Activated gamma-delta T cell (primary cell): ENCODE measurements around the gene NUMB.
"Not testable (repeated sequence)": the region's sequence is repeated elsewhere in the genome, so short reads cannot be mapped to it uniquely, and the experiment has no call there.

Experiments used
- DNase-seq: peaks from one replicate; lab custom pipeline; 2025; lab: John Stamatoyannopoulos, UW

The NUMB gene

GRCh38 chr14:73422515-73422914 is 35.8 kb downstream of the NUMB start:
- no peak for DNase-seq

- DNase-seq: no peak
Measured at GRCh38 chr14:73418227-73418626, 40.1 kb downstream of the NUMB start.

- not testable (repeated sequence) for DNase-seq
Measured at GRCh38 chr14:73406248-73406647, 52.1 kb downstream of the NUMB start.

GRCh38 chr14:73403181-73403752 is 55.1 kb downstream of the NUMB start:
- no peak for DNase-seq

- DNase-seq: no peak
Measured at GRCh38 chr14:73402579-73402978, 55.8 kb downstream of the NUMB start.

DNA sequence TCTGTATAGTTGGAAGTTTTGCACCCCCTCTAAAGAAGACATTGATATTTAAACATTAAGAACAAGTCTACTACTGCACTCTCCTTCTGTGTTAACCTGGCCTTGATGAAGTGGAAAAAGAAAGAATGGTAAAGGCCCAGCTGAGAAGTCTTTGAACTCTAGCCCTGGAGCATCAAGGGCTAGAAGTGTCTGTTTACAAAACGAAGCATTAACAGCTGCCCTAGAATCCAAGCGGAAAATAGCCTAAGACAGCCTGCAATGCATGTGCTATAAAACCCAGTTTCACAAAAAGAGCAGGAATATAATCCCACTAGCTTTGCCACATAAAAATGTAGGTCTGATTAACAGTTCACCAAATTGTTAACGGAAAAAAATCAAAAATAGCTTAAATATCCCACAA is 60.5 kb downstream of the NUMB start:
- no peak for DNase-seq

DNA sequence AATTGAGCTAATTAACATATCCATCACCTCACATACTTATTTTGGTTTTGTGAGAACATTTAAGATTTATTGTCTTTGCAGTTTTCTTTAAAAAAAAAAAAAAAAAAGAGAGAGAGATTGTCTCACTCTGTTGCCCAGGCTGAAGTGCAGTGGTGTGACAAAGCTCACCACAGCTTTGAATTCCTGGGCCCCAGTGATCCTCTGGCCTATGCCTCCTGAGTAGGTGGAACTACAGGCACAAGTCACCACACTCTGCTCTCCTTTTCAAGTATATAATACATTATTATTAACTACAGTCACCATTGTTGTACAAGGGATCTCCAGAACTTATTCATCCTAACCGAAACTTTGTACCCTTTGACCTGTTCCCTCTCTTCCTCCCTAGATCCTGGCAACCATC is 64.0 kb downstream of the NUMB start:
- DNase-seq: no peak

DNA sequence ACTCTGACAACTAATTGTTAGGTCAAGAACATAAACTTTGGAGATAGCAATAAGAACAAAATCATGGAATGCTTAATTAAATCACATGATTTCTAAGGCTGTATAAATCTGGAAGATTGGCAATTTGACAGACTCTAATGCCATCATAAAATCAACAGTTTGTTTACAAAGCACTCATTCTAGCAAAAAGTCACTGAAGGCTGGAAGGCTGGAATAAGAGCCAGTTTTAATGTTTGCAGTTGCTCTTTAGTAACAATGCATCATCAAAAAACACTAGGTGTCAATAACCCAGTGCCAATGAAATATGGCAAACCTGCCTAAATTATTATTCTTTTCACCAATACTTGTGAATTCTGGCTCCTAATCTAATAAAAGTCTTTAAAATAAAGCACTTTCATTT is 65.0 kb downstream of the NUMB start:
- DNase-seq: no peak

- no peak for DNase-seq
Measured at GRCh38 chr14:73392329-73393257, 65.8 kb downstream of the NUMB start.

DNA sequence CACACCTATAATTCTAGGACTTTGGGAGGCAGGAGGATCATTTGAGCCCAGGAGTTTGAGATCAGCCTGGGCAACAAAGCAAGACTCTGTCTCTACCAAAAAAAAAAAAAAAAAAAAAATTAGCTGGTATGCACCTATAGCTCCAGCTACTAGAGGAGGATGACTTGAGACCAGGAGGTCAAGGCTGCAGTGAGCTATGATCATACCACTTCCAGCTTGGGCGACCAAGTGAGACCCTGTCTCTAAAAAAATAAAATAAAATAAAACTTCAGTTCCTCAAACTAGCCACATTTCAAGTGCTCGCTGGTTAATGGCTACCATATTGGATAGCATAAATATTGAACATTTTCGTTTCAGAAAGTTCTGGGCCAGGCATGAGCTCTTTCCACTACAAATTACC is 70.5 kb downstream of the NUMB start:
- DNase-seq: not testable (repeated sequence)

- DNase-seq: no peak
Measured at GRCh38 chr14:73386342-73386741, 72.0 kb downstream of the NUMB start.

DNA sequence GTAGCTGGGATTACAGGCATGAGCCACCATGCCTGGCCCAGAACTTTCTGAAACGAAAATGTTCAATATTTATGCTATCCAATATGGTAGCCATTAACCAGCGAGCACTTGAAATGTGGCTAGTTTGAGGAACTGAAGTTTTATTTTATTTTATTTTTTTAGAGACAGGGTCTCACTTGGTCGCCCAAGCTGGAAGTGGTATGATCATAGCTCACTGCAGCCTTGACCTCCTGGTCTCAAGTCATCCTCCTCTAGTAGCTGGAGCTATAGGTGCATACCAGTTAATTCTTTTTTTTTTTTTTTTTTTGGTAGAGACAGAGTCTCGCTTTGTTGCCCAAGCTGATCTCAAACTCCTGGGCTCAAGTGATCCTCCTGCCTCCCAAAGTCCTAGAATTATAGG is 73.3 kb downstream of the NUMB start:
- DNase-seq: not testable (repeated sequence)

GRCh38 chr14:73383356-73383755 is 75.0 kb downstream of the NUMB start:
- no peak for DNase-seq

DNA sequence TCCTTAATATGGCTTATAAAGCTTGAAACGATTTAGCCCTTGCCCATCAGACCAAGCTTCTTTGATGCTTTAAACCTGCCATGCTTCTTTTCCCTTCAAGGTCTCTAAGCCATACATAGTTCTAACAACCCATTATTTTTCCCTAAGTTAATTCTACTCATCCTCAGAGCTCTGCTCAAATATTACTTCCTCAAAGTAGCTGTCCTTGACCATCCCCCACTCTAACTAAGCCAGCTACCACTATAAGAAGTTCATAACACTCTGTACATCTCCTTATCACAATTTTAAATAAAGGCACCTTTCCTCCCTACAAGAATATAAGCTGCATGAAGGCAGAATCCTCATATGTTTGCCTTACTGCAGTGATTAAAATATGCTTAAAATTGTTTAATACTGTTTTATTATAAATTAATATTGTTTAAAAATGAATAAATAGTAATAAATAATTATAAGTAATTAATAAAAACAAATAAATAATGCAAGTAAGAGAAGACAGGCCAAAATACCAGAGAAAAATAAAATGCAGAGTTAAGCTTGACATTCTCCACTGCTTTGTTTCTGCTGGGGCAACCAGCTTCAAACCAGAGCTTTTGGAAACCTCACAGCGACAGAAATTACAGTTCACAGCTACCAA is 76.8 kb downstream of the NUMB start:
- no peak for DNase-seq

DNA sequence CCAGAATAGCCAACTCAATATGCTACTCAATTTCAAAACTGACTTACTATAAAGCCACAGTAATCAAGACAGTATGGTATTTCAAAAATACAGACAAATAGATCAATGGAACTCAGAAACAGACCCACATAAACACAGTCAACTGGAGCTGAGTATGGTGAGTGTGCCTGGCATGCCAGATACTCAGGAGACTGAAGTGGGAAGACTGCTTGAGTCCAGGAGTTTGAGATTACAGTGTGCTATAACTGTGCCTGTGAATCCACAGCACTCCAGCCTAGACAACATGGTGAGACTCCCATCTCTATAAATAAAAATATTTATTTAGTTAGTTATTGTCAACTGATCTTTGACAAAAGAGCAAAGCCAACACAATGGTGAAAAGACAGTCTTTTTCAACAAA is 81.8 kb downstream of the NUMB start:
- no peak for DNase-seq

DNA sequence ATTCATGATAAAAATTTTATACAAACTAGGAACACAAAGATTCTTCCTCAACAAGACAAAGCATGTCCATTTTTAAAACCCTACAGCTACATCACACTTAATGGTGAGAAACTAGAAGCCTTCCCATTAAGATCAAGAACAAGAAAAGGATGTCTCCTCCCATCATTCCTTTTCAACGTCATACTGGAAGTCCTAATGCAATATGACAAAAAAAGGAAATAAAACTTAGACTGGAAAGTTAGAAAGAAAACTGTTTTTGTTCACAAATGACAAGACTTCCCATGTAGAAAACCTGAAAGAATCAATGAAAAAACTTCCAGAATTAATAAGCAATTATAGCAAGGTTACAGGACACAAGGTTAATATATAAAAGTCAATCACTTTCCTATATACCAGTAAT is 82.5 kb downstream of the NUMB start:
- no peak for DNase-seq

GRCh38 chr14:73374218-73374617 is 84.1 kb downstream of the NUMB start:
- DNase-seq: no peak

DNA sequence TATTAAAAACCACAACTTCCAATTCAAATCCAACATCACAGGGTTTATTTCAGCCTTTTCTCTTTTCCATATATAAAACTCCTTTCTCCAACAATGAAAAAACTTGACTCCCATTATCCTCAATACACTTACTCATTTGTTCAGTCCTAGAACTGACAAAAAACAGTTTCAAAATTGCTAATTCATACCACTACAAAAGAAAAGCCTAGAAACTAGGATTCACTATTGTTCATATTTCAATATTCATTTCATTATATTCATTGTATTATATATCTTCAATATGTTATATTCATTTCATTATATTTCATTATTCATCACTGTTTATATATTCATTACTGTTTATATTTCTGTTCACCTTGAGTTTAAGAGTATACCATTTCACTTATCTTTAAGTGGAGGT is 85.8 kb downstream of the NUMB start:
- DNase-seq: no peak

- no peak for DNase-seq
Measured at GRCh38 chr14:73370561-73370960, 87.8 kb downstream of the NUMB start.

DNA sequence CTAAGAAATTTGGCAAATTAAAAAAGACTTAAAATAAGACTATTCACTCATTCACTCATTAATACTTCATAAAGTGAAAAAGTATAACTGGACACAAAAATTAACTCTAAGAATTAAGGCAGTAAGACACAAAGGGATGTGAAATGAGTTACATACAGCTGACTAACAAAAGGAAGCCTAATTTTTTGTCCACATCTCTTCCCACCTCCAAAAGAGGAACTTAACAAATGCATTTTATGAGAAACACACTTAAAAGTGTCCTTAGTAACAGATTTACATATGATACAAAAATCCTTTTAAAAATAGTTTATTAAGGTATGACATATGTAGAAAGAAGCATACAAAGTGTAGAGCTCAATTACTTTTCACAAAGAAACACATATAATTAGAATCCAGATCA is 88.9 kb downstream of the NUMB start:
- no peak for DNase-seq

GRCh38 chr14:73368616-73369015 is 89.7 kb downstream of the NUMB start:
- no peak for DNase-seq

DNA sequence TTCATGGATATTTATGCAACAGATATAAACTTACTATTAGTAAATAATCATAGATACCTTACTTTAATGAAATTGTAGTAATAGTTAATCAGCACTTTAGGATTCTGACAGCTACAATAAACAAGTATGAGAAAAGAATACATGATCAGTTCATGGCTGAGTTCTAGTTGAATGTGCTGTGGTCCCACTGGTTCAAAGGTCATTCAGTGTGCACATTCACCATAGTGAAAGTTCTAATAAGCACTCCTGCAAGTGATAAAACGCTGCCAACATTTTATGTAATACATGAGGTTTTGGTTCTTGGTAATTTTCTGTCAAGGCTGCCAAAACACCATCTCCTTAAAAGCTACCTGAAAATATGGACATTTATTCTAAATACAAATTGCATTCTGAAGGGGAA is 92.6 kb downstream of the NUMB start:
- no peak for DNase-seq

DNA sequence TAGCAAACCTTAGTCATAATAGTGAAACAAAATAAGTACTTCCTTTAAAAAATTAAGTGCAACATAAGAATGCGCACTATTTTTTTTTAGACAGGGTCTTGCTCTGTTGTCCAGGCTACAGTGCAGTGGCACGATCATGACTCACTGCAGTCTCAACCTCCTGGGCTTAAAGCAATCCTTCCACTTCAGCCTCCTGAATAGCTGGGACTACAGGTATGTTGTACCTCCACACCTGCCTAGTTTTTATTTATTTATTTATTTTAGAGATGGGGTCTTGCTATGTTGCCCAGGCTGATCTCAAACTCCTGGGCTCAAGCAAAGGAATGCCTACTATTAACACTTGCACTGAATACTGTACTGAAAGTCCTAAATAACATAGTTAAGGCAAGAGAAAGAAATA is 93.8 kb downstream of the NUMB start:
- no peak for DNase-seq
